KOPT-K1 (cell line): ENCODE measurements around the gene LIMS2.

ENCODE experiments used
- H3K27ac ChIP-seq: fragments of 200-600 bp; sonication (generic); 2 replicates; pipeline ENCODE4 v1.5.1; 2016; ENCODE audit warnings: antibody characterized with exemption, mild to moderate bottlenecking, low read depth, low read length; ENCODE audit not compliant: poor library complexity, severe bottlenecking
- H3K36me3 ChIP-seq: fragments of 200-600 bp; sonication (generic); 2 replicates; pipeline ENCODE4 v1.5.1; 2017; ENCODE audit warnings: antibody characterized with exemption, mild to moderate bottlenecking, low read length, moderate library complexity; ENCODE audit not compliant: insufficient read depth
- H3K9me3 ChIP-seq: fragments of 200-600 bp; sonication (generic); 2 replicates; pipeline ENCODE4 v1.5.1; 2017; ENCODE audit warnings: antibody characterized with exemption, low read length, mild to moderate bottlenecking; ENCODE audit not compliant: insufficient read depth, poor library complexity, severe bottlenecking

Gene LIMS2

DNA sequence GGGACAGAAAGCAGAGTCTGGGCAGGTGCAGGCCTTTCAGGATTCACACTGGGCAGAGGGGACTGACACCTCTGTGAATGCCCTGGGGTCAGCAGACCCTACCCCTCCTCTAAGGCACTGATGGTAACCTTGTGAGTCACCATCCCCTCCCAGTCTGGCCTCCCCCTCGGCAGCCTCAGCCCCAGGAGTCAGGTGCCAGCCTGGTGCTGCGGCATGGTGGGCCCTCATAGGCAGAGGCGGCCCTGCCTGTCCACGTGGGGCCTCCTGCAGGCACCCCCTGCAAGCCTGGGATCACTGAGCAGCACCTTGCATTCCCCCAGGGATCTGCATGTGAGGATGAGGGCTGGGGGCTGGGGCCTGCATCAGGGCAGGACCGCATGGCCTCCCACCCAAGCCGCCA, 34.2 kb downstream of the LIMS2 start:
- peak overlapping the region; percentile 99 for H3K27ac ChIP-seq
- H3K9me3 ChIP-seq, result no peaks in the 10 kb centered on the region
- peaks cover 35% of the 10 kb centered on the region for H3K36me3 ChIP-seq

DNA sequence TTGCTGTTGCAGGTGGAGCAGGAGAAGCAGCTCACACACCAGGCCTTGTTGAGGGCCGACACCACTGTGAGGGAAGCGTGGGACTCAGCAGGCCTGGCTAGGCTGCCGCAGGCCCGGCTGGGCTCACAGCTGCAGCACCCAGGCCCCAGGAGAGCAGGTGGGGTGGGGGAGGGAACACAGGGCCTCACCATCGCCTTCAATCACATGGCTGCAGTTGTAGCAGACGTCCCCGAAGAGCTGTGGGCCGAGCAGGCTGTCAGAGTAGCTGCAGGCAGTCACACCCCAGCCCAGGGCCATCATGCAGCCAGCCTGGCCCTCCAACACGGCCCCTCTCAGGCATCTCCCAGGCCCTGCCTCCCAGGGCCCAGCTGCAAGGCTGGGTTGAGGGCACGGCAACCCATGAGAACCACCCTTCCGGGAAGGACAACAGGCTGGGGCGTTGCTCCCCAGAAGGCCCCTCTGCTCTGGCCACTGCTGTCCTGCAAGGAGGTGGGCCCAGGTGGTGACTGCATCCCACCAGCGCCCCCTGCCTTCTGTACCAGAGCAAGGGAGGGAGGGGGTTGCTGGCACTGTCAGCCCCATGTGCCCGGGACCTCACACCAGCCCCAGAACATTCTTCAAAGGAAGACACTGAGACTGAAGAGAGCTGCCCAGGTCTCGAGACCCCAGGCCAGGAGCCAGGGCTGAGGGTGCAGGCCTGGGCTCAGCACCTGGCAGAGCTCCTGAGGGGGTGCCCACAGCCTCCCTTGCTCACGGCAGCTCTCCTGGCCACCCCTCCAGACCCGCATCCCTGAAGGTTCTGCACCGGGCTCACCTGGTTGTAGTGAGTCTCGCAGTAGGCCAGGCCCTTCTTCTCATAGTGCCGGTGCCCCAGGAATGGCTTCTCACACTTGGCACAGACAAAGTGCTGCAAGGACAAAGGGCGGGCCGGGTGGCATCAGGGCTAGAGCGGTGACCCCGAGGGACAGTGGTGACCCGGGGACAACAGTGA, 35.0 kb downstream of the LIMS2 start:
- H3K27ac ChIP-seq, result peak overlapping the region; percentile 99
- peaks cover 42% of the 10 kb centered on the region for H3K36me3 ChIP-seq
- H3K9me3 ChIP-seq, result no peaks in the 10 kb centered on the region

DNA sequence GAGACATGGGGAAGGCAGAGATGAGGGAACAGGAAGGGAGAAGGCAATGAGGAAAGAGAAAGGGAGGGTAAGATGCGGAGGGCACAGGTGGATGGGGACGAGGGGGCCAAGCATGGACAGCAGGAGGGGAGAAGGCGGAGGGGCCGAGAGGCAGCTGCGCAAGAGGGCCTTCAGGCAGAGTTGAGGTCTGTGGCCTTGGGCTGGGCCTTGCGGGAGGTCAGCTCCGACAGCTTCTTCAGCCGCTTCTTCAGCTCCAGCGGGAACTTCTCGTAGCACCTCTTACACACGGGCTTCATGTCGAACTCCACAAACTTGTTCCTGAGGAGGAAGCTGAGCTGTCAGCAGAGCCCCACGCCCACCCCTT, 36.2 kb downstream of the LIMS2 start:
- Histone ChIP-seq H3K27ac (peak overlapping the region; percentile 99), H3K36me3 (peaks cover 55% of the 10 kb centered on the region), H3K9me3 (no peaks in the 10 kb centered on the region)

DNA sequence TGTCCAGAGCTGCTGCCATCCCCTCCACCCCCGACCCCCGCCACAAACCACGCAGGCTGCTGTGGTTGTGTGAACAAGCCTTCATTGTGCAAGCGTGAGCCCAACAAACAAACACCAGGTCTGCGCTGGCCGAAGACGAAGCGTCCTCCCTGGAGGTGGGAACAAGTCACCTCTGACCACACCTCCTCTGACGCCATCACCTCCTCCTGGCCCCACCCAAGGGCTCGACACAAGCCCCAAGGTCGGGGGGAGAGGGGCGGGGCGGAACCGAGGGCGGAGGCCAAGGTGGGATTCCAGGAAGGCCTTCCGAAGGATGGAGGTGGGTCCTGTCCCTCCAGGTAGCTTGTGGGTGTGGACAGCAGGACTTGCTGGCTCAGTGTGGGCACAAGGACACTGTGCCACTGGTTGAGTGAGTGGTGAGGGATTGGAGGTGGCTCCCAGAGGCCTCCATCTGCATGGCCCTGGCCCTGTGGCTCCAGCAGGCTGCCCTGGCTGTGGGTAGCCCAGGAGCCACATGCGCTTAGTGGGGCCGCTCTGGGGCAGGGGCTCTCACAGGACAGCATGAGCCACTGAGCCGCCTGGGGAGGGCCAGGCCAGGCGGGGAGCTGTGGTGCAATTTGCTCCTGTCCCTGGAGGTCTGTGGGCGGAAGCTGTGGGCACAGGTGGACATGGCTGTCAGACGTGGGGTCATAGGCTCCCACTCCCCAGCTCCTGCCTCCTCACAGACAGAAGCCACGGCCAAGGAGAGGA, 36.8 kb downstream of the LIMS2 start:
- Histone ChIP-seq H3K36me3 (peaks cover 61% of the 10 kb centered on the region), H3K9me3 (no peaks in the 10 kb centered on the region), H3K27ac (peak overlapping the region; percentile 99)

DNA sequence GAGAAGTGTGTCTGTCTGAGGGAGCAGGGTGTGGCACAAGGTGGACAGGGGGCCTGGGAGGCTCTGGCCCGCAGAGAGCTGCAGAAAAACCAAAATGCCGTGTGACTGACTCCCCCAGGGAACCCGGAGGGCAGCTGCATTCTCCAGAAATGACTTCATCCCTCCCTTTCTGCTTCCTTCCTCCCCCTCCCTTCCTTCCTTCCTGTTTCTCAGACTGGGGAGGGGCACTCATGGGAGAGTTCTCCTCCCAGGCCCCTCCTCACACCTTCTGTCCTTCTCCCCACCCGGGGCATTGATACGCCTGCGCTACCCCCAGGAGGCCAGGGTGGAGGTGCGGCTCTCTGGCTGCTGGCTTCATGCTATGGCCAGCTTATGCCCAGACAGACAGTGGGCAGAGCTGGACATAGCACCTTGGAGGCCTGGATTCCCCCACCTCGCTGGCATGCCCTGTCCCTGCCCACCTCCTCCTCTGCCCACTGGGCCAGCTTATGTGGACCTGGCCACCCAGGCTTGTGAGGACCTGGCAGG, 37.5 kb downstream of the LIMS2 start:
- H3K36me3 ChIP-seq, result peaks cover 68% of the 10 kb centered on the region
- peak overlapping the region; percentile 99 for H3K27ac ChIP-seq
- H3K9me3 ChIP-seq, result no peaks in the 10 kb centered on the region

DNA sequence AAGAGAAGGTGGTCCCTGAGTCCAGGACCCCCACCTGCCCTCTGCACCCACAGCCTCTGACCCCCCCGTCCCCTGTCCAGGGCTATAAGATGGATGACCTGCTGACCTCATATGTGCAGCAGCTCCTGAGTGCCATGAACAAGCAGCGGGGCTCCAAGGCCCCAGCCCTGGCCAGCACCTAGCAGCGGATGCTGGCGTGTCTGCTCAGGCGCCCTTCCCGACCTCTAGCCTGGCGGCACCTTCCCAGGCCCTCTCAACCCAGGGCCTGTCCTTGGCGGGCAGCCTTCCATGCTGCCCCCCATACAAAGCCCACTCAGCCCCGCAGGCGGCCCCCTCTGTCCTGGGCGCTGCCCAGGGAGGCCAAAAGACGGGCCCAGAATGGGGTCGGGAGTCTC, 38.1 kb downstream of the LIMS2 start:
- no peaks in the 10 kb centered on the region for H3K9me3 ChIP-seq
- H3K27ac ChIP-seq, result peak overlapping the region; percentile 99
- H3K36me3 ChIP-seq, result peaks cover 74% of the 10 kb centered on the region

DNA sequence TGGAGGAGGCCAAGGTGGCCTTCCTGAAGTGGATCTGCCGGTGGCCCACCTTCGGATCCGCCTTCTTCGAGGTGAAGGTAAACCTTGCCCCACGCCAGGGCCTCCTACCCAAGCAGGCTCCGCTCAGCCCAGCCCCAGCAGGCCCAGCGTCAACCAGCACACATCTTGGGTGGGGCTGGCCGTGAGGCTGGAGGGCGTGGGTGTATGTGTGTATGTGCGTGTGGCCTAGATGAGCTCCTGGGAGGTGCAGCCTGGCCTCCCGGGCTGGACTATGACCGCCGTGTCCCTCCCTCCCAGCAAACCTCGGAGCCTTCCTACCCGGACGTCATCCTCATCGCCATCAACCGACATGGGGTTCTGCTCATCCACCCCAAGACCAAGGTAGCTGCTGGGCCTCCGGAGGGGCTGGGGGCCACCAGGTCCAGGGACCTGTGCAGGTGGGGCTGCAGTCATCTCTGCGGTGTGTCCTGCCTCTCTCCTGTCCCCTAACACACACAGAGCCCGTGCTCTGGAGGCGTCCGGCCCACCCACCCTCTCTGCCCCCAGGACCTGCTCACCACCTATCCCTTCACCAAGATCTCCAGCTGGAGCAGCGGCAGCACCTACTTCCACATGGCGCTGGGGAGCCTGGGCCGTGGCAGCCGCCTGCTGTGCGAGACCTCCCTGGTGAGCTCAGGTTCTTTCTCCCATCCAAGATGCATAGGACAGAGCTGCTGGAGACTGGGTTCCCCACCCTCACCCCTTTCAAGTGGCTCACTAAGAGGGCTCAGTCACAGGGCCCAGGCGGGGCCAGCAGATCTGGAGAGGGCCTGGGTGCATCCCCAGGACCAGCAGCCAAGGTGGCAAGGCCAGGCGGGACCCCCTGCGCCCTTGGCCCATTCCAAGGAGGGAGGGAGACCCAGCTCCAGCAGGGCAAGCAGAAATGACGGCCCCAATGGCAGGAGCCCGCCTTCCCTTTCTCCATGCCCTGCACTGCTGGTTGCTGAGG, 38.8 kb downstream of the LIMS2 start:
- Histone ChIP-seq H3K36me3 (peaks cover 81% of the 10 kb centered on the region), H3K9me3 (no peaks in the 10 kb centered on the region), H3K27ac (peak overlapping the region; percentile 99)

DNA sequence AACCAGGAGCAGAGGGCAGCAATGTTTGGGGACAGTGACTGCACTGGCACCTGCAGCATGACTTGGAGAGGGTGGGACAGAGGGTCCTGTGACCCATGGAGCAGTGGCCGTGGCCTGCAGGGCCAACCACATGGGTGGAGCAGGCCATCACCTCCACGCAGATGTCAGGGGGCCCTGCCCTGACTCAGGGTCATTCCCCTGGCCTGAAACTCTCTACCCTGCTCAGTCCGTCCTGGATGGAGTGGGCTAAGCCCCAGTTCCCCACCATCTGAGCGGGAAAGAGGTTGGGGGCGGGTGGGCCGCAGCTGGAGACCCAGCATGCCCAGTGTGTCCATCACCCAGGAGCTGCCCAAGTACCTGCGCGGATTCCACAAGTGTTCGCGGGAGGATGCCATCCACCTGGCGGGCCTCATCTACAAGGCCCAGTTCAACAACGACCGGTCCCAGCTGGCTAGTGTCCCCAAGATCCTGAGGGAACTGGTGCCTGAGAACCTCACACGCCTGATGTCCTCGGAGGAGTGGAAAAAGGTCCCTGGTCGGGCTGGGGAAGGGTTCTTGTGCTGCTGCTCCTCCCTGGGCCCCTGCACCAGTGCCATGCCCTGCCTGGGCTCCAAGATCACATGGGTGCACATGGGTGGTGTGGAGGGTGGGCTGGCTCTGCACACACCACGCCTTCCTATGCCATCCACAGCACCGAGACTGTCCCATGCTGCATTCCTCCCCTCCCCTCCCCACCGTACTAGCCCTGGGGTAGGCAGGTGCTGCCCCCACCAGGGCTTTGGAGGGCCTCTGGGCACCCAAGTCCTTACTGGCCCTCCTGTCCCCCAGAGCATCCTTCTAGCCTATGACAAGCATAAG, 39.7 kb downstream of the LIMS2 start:
- H3K36me3 ChIP-seq, result peaks cover 90% of the 10 kb centered on the region
- peak overlapping the region; percentile 99 for H3K27ac ChIP-seq
- no peaks in the 10 kb centered on the region for H3K9me3 ChIP-seq

DNA sequence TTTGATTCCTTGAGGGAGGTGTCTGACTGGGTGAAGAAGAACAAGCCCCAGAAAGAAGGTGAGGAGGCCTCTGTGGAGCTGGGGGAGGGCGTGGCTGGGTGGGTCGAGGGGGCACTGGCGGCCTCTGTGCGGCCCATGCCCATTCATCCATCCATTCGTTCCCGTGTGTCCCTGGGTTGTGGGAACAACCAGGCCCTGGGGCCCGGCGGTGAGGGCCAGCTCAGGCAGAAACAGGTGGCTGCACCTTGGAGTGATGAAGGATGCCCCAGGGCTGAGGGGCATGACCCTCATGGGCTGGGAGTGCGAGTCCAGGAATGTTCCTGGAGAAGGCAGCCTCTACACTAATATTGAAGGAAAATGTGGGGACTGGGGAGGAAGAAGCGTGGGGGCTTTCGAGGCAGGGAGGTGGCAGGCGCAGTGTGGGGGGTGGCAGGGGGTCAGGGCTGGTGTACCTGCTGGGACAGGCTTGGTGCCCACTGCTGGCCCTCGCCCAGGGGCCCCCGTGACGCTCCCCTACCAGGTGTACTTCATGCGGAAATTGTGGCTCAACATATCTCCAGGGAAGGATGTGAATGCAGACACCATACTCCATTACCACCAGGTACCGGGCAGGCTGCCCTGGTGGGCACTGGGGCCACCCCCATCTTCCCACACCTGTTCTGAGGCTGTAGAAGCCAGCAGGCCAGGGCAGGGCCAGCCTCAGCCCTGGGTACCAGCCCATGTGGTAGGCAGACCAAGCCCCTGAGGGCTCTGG, 40.5 kb downstream of the LIMS2 start:
- Histone ChIP-seq H3K9me3 (no peaks in the 10 kb centered on the region), H3K36me3 (peaks cover 97% of the 10 kb centered on the region), H3K27ac (peak overlapping the region; percentile 99)

DNA sequence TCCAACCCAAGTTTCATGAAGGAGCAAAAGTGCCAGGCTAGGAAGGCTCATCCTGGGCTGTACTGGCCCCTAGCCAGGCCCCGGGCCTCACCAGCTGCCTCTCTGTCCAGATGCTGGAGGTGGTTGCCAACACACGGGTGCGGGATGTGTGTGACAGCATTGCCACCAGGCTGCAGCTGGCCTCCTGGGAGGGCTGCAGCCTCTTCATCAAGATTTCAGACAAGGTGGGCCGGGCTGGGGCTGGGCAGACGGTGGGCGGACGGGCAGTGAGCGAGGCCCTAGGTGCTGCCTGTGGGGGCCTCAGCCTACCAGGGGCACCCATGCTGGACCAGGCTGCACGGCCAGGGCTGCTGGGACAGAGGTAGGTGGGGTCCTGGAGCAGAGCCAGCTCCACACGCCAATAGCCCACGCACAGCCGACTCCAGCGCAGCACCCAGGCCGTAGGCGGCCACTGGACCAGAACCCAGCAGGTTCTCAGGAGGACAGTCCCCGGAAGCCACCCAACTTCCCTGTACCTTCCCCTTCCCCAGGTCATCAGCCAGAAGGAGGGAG, 41.2 kb downstream of the LIMS2 start:
- peaks cover 100% of the 10 kb centered on the region for H3K36me3 ChIP-seq
- no peaks in the 10 kb centered on the region for H3K9me3 ChIP-seq
- peak overlapping the region; percentile 99 for H3K27ac ChIP-seq

DNA sequence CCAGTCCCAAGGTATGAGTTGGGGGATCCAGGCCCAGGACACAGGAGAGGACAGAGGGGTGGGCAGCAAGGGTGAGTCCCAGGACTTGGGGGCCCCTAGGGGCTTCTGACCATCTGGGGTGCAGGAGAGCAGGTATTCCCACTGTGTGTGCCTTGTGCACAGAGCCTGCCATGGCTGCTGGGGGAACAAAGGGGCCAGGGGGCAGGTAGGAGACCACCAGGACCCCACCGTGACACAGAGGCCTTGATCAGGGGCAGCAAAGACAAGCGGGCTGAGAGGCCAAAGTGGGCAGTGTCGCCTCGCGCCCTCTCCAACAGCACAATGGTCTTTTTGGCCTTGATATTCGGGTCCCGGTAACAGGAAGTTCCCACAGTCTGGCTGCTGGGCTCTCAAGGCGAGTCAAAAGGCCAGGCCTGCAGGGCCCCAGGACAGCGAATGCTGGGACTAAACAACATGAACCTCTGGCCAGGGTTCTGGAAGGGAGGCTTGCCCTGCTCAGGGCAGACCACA, 41.7 kb downstream of the LIMS2 start:
- no peaks in the 10 kb centered on the region for H3K9me3 ChIP-seq
- peak overlapping the region; percentile 99 for H3K27ac ChIP-seq
- peaks cover 100% of the 10 kb centered on the region for H3K36me3 ChIP-seq

DNA sequence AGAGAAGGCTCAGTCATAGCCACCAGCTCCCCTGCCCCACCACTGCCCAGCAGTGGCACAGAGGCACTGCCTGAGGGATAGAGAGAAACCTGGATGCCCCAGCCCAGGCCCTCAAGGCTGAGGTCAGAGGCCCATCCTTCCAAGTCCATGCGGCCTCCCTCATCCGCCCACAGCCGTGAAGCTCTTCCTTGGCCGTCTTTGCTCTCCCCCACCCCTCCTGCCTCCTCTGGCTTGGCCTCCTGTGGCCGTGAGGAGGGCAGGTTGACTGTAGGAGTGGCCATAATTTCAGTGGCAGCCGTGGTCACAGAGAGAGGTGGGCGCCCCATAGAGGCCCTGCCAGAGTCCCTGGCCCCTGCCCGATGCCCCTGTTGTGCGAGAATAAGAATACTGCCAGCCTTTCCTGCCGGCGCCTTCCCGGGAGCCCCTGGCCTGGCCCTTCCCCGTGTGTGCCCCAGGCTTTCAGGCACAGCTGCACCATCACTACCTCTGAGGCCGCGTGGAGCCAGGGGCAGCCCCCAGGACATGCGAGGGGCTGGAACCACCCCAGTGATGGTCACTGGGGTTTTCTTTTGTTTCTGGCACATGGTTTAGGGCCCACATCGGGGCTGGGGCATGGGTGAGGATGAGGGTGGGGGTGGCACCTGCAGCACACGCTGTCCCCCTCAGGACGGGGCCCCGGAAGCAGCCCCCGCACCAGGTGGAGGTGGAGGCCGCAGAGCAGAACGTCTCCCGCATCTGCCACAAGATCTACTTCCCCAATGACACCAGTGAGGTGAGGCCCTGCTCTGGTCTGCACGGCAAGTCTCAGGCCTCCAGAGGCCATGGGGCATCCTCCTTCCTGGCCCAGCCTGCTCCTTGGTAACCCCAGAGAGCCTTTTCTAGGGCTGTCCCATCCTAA, 42.5 kb downstream of the LIMS2 start:
- Histone ChIP-seq H3K27ac (peak overlapping the region; percentile 99), H3K9me3 (no peaks in the 10 kb centered on the region), H3K36me3 (peaks cover 97% of the 10 kb centered on the region)
